ENCODE data around the gene PAPLN.
"Not testable (repeated sequence)": the region's sequence is repeated elsewhere in the genome, so short reads cannot be mapped to it uniquely, and the experiment has no call there.

Gene PAPLN

GRCh38 chr14:73237219-73237785, at the start of gene PAPLN:
TSS of gene PAPLN (plus strand) at chr14:73237506. CDS start at chr14:73239779, 2,273 bp downstream.
- DNase-seq (ENCODE audit: low read depth), result peak; percentile 39

- DNase-seq (ENCODE audit: low read depth), result peak; percentile 82
Observed at GRCh38 chr14:73188501-73188911, 48.8 kb upstream of the PAPLN start.

GRCh38 chr14:73189651-73190050, 47.7 kb upstream of the PAPLN start:
- no peak for DNase-seq (ENCODE audit: low read depth)

GRCh38 chr14:73191441-73191840, 45.9 kb upstream of the PAPLN start:
- no peak for DNase-seq (ENCODE audit: low read depth)

GRCh38 chr14:73194306-73194705, 43.0 kb upstream of the PAPLN start:
- not testable (repeated sequence) for DNase-seq (ENCODE audit: low read depth)

- DNase-seq (ENCODE audit: low read depth), result no peak
Observed at GRCh38 chr14:73198253-73198652, 39.1 kb upstream of the PAPLN start.

- DNase-seq (ENCODE audit: low read depth), result no peak
Observed at GRCh38 chr14:73203527-73203926, 33.8 kb upstream of the PAPLN start.

- no peak for DNase-seq (ENCODE audit: low read depth)
Observed at GRCh38 chr14:73207615-73208014, 29.7 kb upstream of the PAPLN start.

- no peak for DNase-seq (ENCODE audit: low read depth)
Observed at GRCh38 chr14:73208390-73208789, 28.9 kb upstream of the PAPLN start.

- DNase-seq (ENCODE audit: low read depth), result no peak
Observed at GRCh38 chr14:73208846-73209245, 28.5 kb upstream of the PAPLN start.

GRCh38 chr14:73209953-73210352, 27.4 kb upstream of the PAPLN start:
- DNase-seq (ENCODE audit: low read depth), result peak; percentile 46

GRCh38 chr14:73211251-73212040, 25.9 kb upstream of the PAPLN start:
- DNase-seq (ENCODE audit: low read depth), result no peak

- DNase-seq (ENCODE audit: low read depth), result no peak
Observed at GRCh38 chr14:73216030-73216429, 21.3 kb upstream of the PAPLN start.

- DNase-seq (ENCODE audit: low read depth), result no peak
Observed at GRCh38 chr14:73217411-73217810, 19.9 kb upstream of the PAPLN start.

GRCh38 chr14:73220061-73220460, 17.2 kb upstream of the PAPLN start:
- DNase-seq (ENCODE audit: low read depth), result no peak

- no peak for DNase-seq (ENCODE audit: low read depth)
Observed at GRCh38 chr14:73220634-73221033, 16.7 kb upstream of the PAPLN start.

- DNase-seq (ENCODE audit: low read depth), result peak; percentile 63
Observed at GRCh38 chr14:73221945-73222344, 15.4 kb upstream of the PAPLN start.

GRCh38 chr14:73223049-73223448, 14.3 kb upstream of the PAPLN start:
- no peak for DNase-seq (ENCODE audit: low read depth)

GRCh38 chr14:73225496-73225895, 11.8 kb upstream of the PAPLN start:
- DNase-seq (ENCODE audit: low read depth), result no peak

- DNase-seq (ENCODE audit: low read depth), result peak; percentile 94
Observed at GRCh38 chr14:73227812-73228781, 9.2 kb upstream of the PAPLN start.

GRCh38 chr14:73230051-73230450, 7.3 kb upstream of the PAPLN start:
- DNase-seq (ENCODE audit: low read depth), result no peak
